Activated gamma-delta T cell (primary cell): ENCODE measurements around the gene KRTAP5-11.
"Not testable (repeated sequence)": the region's sequence is repeated elsewhere in the genome, so short reads cannot be mapped to it uniquely, and the experiment has no call there.

Experiments
- DNase-seq: peaks from one replicate; lab custom pipeline; 2025; lab: John Stamatoyannopoulos, UW
- total RNA-seq, 2 donors: gene quantifications; one replicate each; lab custom pipeline; 2026; lab: John Stamatoyannopoulos, UW

Gene KRTAP5-11, protein sequence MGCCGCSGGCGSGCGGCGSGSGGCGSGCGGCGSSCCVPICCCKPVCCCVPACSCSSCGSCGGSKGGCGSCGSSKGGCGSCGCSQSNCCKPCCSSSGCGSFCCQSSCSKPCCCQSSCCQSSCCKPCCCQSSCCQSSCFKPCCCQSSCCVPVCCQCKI
- 0 reads per million in 2 donors for total RNA-seq

- DNase-seq = no peak
Measured at GRCh38 chr11:71582309-71582895, at the start of gene KRTAP5-11. TSS of gene KRTAP5-11 (minus strand) at chr11:71582875. CDS start at chr11:71582837, 38 bp downstream.

GRCh38 chr11:71631551-71631950 is 48.9 kb upstream of the KRTAP5-11 start:
- not testable (repeated sequence) for DNase-seq

- DNase-seq = not testable (repeated sequence)
Measured at GRCh38 chr11:71630071-71630470, 47.4 kb upstream of the KRTAP5-11 start.

DNA sequence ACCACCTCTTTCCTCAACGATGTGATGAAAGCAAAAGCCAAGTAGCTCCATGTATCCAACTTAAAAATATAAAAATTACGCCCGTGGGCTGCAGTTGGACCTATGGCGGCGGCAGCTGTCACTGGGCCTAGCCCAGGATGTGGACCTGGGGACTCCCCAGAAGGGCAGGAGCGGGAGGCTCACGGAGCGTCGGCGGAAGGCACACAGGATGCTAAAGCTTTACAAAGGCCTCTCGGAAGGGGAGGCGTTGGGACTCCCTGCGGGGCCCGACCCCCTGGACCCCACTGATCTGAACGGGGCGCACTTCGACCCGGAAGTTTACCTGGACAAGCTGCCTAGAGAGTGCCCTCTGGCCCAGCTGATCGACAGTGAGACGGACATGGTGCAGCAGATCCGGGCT is 46.3 kb upstream of the KRTAP5-11 start:
- DNase-seq = not testable (repeated sequence)

DNA sequence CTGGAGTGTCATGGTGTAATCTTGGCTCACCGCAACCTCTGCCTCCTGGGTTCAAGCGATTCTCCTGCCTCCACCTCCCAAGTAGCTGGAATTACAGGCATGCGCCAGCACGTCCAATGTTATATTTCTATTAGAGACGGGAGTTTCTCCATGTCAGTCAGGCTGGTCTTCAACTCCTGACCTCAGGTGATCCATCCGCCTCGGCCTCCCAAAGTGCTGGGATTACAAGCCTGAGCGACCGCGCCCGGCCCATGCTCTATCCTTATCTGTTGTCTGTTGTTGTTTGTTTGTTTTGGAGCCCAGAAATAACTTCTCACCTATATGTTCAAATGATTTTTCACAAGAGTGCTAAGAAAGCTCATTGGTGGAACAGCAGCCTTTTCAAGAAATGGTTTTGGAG is 40.6 kb upstream of the KRTAP5-11 start:
- not testable (repeated sequence) for DNase-seq

GRCh38 chr11:71622561-71622960 is 39.9 kb upstream of the KRTAP5-11 start:
- DNase-seq = not testable (repeated sequence)

DNA sequence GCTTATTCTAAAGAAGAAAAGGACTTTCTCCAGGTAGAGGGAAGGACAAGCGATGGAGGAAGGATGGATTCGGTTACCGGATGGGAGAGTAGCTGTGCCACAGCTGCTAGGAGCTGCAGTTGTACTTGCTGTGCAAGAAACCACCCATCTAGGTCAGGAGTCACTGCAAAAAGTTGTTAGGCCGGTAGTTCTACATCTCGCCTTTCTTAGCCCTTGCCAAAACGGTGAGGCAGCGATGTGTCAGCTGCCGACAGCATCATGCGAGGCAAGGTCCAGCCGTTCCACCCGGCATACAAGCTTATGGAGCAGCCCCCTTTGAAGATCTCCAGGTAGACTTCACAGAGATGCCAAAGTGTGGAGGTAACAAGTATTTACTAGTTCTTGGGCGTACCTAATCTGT is 32.3 kb upstream of the KRTAP5-11 start:
- not testable (repeated sequence) for DNase-seq

DNA sequence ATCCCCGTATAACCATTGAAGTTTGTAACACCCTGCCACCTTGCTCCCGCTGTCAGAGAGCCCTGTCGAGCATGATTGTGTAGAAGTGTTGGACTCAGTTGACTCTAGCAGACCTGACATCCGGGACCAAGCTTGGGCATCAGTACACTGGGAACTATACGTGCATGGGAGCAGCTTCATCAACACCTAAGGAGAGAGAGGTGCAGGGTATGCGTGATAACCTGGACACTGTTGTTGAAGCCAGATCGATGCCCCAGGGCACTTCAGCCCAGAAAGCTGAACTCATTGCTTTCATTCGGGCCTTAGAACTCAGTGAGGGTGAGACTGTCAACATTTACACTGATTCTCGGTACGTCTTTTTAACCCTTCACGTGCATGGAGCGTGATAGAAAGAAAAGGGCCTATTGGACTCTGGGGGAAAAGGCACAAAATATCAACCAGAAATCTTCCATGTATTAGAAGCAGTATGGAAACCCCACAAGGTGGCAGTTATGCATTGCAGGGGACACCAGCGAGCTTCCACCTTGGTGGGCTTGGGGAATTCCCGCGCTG is 31.8 kb upstream of the KRTAP5-11 start:
- DNase-seq = not testable (repeated sequence)

- not testable (repeated sequence) for DNase-seq
Measured at GRCh38 chr11:71613931-71614330, 31.3 kb upstream of the KRTAP5-11 start.

- DNase-seq = not testable (repeated sequence)
Measured at GRCh38 chr11:71611218-71611910, 28.7 kb upstream of the KRTAP5-11 start.

DNA sequence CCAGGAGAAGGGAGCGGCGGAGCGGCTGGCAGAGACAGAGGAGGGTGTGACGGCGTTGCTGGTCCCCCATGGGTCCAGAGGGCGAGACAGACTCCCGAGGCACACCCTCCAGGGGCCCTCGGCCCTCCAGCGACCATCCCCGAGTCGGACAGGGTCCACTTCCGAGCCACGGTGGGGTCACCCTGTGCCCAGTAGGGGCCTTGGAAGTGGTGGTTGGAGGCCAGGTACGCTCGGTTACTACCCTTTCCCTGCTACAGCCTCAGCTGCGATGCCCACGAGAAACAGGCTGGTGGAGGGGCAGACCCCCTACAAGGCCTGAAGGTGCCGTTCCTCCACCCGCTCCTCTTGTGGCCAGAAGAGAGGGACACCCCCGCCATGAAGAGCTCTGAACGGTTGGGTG is 25.6 kb upstream of the KRTAP5-11 start:
- DNase-seq = not testable (repeated sequence)

DNA sequence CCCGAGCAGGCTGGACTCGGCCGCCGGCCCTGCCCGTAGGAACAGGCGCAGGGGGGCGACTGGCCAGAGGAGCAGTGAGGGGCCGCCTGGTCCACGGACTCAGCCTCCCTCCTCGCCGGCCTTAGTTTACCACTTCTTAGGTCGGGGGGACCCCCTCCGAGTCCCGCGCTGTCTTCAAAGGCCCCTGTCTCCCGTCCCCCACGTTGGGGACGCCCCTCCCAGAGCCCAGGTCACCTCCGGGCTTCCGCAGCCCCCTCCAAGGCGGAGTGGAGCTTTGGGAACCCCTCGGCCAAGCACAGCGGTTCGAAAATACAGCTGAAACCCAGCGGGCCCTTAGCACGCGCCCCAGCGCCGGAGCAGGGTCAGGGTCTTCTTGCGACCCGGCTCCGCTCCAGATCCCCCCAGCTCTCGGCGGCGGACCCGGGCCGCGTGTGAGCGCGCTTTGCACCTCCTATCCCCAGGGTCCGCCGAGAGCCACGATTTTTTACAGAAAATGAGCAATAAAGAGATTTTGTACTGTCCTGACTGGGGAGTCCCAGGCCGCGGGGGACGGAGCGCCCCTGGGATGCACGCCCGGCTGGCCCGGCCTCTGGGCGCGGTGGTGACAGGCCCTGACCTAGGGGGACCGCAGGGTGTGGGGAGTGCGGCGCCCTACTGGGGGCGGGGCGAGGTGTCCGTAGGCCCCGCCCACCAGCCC is 25.0 kb upstream of the KRTAP5-11 start:
- not testable (repeated sequence) for DNase-seq

DNA sequence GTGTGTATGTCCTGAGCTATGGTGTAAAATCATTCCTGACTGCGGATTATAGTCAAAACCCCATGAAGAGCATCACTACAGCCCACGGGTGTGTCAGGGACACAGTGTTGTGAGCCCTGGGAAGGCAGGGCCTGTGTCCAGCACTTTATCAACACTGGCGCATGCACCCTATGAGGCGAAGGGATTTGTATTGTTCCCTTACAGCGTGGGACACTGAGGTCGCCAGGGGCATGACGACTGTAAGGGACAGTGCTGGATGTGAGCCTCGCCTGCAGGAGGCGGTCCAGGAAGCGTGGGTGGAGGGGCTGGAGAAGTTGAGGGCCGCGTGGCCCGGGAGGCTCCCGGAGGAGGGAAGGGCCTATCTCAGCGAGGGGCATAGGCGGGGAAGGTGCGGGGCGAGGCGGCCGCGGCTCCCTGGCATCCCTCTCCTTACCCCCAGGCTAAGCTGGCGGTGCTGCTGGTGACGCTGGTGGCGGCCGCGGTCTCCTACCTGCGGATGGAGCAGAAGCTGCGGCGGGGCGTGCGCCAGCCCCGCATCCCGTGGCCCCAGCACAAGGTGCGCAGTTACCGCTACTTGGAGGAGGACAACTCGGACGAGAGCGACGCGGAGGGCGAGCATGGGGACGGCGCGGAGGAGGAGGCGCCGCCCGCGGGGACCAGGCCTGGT is 24.3 kb upstream of the KRTAP5-11 start:
- not testable (repeated sequence) for DNase-seq

DNA sequence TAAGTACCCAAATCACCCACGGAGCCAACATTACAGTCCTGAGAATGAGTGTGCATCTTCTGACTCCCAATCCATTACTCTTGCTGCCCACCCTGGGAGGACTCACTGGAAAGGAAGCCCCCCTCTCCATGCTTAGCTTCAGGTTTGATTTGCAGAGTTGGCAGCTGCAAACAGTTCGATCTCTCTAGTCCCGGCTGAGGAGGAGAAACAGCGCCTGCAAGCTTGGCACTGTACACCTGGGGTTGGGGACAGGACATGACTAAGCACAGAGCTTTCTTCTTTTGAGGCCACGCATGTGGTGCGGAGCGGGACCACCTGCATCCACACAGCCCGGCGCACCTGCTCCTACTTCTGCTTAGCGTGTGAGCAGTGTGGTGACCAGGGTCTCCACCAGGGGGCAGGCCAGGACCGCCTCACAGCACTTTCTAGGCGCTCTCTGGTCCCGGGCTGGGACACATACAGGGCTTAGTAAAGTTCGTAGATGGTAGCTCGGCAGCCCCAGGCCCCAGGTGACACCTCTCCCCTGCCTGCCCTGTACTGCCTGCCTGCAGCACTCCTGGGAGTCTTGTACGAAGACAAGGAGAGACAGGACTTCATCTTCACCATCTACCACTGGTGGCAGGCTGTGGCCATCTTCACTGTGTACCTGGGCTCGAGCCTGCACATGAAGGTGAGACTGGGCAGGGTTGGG is 22.3 kb upstream of the KRTAP5-11 start:
- not testable (repeated sequence) for DNase-seq

DNA sequence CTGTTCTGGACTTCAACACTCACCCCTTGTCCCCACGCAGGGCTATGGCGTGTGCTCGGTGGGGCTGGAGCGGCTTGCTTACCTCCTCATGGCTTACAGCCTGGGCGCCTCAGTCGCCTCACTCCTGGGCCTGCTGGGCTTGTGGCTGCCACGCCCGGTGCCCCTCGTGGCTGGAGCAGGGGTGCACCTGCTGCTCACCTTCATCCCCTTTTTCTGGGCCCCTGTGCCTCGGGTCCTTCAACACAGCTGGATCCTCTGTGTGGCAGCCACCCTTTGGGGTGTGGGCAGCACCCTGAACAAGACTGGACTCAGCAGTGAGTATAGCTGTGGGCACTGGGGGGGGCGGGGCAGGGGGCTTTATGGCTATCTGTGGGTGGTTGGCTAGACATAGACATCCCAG is 20.5 kb upstream of the KRTAP5-11 start:
- not testable (repeated sequence) for DNase-seq

GRCh38 chr11:71589546-71589920 is 6.9 kb upstream of the KRTAP5-11 start:
- DNase-seq = not testable (repeated sequence)

DNA sequence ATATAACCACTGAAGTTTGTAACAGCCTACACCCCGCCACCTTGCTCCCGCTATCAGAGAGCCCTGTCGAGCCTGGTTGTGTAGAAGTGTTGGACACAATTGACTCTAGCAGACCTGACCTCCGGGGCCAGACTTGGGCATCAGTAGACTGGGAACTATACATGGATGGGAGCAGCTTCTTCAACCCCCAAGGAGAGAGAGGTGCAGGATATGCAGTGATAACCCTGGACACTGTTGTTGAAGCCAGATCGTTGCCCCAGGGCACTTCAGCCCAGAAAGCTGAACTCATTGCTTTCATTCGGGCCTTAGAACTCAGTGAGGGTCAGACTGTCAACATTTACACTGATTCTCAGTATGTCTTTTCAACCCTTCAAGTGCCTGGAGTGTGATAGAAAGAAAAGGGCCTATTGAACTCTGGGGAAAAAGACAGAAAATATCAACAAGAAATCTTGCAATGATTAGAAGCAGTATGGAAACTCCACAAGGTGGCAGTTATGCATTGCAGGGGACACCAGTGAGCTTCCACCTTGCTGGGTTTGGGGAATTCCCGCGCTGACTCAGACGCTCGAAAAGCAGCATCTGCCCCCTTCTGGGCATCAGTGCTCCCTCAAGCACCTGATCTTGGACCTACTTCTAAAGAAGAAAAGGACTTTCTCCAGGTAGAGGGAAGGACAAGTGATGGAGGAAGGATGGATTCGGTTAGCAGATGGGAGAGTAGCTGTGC is 6.3 kb upstream of the KRTAP5-11 start:
- DNase-seq = not testable (repeated sequence)

DNA sequence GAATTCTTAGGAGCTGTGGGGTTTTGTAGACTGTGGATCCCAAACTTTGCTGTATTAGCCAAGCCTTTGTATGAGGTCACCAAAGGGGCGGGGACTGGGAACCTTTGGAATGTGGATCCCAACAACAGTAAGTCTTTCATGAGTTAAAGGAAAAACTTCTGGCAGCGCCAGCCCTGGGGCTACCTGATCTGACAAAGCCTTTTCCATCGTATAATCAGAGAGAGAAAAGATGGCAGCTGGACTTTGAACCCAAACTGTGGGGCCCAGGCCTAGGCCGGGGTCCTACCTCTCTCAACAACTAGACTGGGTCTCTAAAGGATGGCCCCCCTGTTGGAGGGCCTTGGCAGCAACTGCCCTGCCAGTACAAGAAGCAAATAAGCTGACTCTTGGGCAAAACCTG is 5.6 kb upstream of the KRTAP5-11 start:
- not testable (repeated sequence) for DNase-seq

DNA sequence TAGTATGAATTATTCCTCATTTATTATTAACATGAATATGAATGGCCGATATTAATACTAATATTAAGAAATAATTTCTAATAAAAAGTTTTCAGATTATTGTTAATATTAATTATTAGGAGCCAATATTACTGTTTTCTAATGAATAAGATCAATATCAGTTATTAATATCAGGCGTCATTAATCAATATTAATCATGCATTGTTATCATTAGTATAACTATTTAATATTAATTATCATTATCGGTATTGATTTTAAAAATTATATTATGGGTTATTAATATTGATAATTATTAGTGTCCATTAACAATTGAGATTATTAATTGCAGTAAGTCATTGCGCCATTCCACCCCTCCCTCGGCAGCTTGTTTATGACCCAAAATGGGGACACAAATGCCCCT is 3.0 kb upstream of the KRTAP5-11 start:
- DNase-seq = not testable (repeated sequence)

DNA sequence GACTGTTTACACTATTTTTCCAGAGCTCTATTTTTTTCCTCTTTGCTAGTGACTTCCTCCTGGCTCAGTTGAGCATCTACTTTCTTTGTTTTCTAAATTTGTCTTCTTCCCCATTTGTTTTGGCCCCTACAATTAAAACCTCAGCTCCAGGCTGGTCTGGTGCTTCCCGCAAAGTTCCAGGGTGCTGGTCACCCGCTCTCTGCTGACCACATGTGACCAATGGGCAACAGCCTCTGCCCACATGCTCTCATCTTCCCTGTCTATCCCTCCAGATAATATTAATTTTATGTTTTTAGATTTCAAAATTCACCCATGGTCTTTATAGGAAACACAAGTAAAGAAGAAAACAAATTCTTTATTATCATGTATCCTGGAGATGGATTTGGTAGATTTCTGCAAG is 294 bp upstream of the KRTAP5-11 start:
- DNase-seq = not testable (repeated sequence)
